ENCODE results near the gene TRPM6.
"Not testable (repeated sequence)": the region's sequence is repeated elsewhere in the genome, so short reads cannot be mapped to it uniquely, and the experiment has no call there.

TRPM6 gene

DNA sequence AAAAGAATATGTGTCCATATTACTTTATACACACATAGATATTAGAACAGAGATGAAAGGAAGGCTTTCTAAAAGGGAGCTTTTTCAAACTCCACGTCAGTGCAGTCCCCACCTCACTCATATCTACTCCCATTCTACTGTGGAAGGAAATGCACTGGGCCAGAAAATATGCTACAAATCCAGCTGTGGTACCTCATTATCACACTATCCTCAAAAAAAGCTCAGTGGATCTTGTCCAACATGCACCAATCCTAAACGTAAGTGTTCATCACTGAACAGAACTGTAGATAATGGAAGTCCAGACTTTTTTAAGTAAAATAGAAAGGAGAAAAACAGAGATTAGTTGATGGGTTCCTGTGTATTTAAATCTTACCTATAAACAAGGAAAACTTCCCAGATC, 27.9 kb downstream of the TRPM6 start:
- DNase-seq (ENCODE audit: low read depth in 2 of 2): no peak

DNA sequence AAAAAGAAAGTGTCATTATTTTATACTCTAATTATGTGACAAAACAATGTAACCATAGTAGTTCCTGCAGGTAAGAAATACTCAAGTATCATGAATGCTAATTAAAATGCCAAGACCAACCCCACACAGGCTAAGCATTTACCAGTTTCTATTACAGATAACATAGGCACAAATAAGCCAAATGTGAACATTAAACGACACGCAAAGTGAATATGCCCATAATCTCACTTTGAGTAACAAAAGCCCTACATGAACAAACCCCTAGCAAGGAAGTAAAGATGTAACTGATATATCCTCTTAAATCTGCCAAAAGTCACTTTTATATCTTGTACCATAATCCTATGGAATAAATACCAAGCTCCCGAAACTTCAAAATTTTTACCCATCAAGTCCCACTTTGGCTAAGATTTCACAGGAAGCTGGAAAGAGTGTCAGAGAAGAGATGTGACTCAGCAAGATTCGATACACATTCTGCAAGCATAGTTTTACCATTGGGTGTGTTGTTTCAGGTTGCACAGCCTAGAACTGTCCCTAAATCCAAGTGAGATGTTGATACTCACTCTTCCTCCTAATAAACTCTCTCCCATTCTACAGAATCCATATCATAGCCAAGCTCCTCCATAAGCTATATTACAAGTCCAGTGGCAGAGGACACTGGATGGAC, 28.8 kb downstream of the TRPM6 start:
- no peak for DNase-seq (ENCODE audit: low read depth in 2 of 2)

DNA sequence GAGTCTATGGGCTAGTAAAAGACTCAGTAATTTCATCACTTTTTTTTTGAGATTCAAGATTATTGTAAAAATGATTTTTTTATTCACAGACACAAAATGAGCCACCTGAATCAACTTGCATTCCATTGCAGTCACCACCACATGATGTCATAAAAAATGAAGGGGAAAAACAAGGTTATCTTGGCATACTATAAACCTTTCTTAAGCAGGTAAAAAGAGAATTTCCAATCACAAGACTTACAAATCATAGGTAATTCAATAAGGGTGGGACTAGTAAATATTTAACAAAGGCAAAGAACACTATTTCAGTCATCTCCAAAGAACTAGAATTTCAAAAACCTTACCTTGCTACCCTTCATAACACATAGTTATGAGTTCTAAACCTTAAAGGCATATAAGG, 30.7 kb downstream of the TRPM6 start:
- DNase-seq (ENCODE audit: low read depth in 2 of 2): no peak

DNA sequence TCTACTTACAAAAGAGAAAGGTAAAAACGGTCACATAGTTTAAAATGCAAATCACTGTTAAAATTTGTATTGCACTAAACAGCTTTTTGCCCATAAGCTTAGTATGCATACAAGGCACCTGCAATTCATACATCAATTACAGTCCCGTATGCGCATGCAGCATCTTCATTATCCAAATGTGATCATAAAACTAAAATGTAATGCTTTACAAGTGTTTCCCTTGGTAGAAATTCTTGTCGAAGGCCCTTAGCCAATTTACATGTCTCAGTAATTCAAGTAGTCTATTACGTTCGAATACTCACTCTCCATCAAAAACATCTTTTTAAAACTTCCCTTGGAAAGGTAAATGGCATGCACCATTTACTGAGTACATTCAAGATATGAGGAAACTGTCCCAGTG, 32.6 kb downstream of the TRPM6 start:
- DNase-seq (ENCODE audit: low read depth in 2 of 2): no peak

DNA sequence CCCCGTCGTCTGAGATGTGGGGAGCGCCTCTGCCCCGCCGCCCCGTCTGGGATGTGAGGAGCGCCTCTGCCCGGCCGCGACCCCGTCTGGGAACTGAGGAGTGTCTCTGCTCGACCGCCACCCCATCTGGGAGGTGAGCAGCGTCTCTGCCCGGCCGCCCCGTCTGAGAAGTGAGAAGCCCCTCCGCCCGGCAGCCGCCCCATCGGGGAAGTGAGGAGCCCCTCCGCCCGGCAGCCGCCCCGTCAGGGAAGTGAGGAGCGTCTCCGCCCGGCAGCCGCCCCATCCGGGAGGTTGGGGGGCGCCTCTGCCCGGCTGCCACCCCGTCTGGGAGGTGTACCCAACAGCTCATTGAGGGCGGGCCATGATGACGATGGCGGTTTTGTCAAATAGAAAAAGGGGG, 34.7 kb downstream of the TRPM6 start:
- DNase-seq (ENCODE audit: low read depth in 2 of 2): not testable (repeated sequence)

DNA sequence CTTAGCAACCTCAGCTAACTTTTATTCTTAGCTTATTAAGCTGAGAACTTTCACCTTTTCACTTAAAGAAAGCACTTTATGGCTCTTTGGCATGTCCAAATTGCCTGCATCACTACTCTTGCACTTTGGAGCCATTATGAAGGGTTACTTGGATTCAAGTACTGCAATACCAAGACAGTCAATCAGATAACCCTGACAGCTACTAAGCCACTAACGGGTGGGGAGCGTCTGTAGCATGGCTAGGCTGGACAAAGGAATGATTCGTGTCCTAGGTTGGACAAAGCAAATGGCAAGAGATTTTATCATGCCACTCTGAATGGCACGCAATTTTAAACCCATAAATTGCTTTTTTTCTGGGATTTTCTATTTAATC, 39.6 kb downstream of the TRPM6 start:
- no peak for DNase-seq (ENCODE audit: low read depth in 2 of 2)

DNA sequence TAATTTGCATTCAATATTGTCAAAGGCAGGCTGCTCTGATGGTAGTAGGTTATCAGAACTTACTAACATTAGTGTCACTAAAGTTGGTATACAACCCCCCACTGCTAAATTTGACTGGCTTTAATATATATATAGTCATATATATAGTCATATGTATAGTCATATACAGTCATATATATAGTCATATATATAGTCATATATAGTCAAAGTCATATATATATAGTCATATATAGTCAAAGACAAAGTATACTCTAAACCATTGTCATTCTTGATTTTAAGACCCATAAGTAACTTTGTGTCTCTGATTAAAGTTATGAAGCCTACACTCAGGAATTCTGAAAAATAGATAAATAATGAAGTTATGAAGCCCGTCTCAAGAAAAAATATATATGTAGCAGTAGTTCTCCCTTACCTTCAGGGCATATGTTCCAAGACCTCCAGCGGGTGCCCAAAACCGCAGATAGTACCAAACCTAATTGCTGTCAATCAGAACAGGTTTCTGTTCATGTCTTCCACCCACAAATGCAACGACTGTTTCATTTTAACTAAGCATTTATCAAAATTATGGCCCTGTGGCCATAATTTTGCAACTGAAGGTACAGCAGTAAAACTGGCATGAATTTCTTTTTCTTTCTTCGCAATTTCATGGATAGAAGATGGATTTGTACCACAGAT, 40.1 kb downstream of the TRPM6 start:
- DNase-seq (ENCODE audit: low read depth in 2 of 2): no peak

DNA sequence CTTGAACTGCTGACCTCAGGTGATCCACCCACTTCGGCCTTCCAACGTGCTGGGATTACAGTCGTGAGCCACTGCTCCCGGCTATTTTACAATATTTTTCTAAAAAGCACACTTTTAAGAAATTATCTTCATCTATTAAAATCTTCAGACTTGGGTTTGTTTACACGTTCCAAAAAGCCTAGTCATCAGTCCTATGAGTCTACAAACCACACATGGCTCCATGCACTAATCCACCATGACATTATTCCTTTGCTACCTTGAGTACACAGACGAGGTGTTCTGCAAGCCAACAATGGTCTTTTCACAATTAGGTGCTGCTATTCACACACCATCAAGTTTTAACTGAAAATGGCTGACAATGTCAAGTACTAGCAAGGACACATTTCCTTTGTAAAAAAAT, 41.0 kb downstream of the TRPM6 start:
- no peak for DNase-seq (ENCODE audit: low read depth in 2 of 2)

DNA sequence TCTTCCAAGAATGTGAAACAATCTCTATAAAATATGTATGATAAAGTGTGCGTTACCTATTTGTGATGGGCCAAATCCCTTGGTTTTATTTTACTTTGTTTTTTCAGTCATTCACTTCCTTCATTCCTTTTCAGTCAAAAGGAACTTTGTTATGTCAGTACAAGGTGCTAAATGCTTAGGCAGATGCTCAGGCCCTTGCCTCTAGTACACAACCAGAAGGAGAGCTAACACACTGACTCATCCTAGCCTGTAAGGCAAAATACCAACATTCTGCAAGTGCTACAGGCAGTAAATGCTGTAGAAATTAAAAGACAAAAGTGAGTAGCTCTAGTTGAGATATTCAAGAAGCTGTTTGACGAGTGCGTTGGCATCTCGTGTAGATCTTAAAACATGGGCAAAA, 49.4 kb downstream of the TRPM6 start:
- DNase-seq (ENCODE audit: low read depth in 2 of 2): no peak

DNA sequence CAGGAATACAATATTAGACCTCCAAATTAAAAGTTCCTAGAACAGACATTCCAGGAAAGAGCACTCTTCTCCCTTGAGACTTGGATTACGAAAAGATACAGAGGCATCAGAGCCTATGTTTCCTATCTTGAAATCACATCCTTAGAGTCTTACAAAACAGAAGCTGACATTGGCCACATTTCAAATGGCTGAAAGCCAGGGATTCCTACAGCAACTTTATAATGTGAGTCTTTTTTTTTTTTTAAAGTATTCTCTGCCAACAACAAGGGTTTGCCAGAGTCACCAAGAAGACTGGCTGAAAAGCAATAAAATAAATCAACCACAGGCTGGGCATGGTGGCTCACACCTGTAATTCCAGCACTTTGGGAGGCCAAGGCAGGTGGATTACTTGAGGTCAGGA, 63.1 kb downstream of the TRPM6 start:
- DNase-seq (ENCODE audit: low read depth in 2 of 2): no peak

DNA sequence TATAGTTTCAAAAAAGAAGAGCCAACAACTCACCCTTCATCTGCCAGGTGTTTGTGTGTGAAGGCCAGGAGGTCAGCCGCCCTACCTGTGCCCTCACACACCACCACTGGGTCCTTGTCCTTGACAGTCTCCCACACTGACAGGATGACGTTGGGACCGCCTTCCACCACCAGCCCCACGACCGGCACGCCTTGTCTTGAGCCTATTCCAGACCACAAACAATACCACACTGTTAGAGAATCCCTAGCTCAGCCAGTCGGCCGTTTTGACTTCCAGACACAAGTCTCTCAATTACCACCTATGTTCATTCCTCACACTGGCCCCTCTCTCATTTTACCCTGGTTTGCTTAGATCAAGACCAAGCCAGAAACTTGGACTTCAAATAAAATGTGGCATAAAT, 66.1 kb downstream of the TRPM6 start:
- no peak for DNase-seq (ENCODE audit: low read depth in 2 of 2)

DNA sequence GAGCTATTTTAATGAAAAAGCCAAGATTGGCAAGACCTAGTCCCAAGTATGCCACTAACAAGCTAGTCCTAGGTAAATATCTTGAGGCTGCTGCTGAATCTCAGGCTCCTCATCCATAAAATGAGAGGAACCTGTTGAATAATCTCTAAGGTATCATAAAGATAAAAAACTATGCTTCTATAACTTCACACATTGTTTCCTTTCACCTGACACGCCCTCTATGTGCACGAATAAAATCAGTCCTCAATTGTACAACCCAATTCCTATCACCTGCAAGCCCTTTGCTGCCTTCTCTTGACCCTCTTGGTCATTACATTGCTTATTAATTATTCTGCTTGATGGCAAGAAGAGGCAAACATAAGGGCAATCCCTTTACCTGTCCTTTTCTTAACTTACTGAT, 69.9 kb downstream of the TRPM6 start:
- DNase-seq (ENCODE audit: low read depth in 2 of 2): no peak

DNA sequence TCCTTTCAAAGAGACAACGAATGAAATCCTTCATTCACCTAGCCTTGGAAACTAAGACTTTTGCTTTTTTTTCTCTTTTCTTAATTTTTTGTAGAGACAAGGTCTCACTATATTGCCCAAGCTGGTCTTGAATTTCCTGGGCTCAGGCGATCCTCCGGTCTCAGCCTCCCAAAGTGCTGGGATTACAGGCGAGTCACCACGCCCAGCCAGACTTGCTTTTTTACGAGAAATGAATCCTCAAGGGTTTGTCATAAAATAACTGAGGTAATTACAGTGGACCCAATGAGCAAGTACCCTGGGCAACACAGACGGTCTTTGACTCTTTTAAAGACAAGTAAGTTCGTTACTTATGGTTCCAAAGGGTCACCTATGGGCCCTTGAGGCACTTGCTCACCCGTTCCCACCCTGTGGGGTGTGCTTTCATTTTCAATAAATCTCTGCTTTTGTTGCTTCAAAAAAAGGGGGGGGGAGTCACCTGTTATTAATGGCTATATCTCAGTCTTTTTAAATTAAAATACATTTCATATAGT, 70.4 kb downstream of the TRPM6 start:
- DNase-seq (ENCODE audit: low read depth in 2 of 2): no peak

DNA sequence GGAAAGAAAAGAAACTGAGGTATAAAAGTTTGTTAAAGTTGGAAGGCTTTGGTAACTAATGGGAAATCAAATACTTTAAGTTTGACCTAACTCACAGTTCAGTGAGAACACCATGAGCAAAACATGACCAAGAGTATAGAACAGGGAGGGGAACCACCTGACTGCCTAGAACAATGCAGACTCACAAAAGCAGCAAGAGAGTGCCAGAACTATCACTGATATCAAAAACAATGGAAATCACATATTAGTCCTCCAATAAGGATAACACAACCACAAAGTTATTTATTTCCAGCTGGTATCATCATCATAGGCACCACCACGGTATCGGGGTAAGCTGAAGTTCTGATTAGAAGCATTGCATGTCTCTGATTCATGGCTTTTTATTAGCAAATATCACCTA, 77.5 kb downstream of the TRPM6 start:
- DNase-seq (ENCODE audit: low read depth in 2 of 2): no peak

DNA sequence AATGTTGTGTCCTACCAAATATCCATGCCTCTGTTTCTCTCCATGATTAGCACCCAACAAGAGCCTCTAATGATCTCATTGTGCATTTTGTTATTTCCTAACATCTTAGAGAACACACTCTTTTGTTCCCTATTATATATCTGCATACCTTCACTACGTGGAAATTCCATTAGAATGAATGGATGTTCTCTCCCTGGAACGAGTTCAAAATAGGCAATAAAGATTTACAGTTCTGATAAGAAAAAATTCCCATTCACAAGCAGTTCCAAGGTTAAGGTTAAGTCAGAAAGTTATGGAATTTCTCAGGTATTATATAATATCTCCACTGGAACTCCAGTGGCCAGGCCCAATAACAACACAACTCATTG, 83.7 kb downstream of the TRPM6 start:
- no peak for DNase-seq (ENCODE audit: low read depth in 2 of 2)

DNA sequence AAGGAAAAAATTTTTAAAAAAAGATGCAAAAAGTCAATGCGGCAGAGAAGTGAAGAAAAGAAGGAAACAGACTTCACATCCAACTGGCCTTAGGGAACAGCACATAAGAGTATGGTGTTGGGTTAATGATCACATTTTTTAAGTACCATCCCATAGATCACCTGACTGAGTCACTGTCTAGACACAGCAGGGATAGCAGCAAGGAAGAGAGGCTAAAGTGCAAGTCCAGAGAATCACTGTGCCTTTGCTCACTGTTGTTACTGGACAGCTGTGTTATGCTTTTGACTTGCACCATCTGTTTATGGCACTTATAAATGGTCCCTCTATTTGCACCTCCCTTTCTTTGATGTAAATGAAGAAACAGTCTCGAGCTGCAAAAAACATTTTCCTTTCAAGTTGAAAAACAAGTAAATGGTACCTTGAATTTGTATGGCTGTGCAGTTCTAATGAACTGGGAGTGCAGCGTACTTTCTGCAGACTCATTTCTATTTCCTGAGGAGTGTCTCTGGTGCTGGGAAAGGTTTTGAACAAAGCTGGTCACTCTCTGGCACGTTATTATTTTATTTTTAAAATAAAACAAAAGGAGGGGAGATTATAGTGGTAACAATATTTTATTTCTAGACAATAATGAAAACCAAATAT, 84.2 kb downstream of the TRPM6 start:
- no peak for DNase-seq (ENCODE audit: low read depth in 2 of 2)

DNA sequence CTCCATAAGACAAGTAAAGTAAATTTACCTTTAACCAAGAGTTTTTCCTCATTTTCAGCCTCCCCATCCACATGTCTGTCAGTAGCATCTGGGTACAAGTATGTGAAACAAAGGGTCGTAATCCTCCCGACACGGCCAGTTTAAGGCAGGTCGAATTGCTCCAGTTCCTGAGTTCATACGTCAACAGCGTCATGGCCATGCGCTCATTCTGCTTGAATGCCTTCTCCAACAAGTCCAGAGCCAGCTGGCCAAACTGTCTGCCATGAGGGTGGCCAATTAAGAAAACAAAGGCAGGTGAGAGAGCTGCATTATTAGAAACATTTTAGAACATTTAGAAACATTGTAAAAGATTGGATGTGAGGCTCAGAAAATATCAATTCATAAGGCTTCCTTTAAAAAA, 87.5 kb downstream of the TRPM6 start:
- no peak for DNase-seq (ENCODE audit: low read depth in 2 of 2)

DNA sequence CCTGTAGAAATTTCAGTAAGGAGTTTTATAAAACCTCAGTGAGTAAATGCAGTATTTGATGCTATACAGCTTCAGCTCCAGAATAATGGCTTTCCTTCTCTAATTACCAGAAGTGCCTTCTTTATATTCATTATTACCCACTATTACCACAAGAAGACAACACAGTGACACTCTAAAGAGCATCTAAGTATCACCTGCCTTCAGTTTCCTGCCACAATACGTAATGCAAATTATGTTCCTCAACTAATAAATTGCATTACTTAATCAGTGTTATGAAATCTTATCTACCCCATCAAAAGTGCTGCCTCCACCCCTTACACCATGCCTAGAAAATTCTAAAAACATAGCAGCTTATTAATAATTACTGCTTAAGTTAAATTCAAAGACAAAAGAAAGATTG, 91.9 kb downstream of the TRPM6 start:
- no peak for DNase-seq (ENCODE audit: low read depth in 2 of 2)

DNA sequence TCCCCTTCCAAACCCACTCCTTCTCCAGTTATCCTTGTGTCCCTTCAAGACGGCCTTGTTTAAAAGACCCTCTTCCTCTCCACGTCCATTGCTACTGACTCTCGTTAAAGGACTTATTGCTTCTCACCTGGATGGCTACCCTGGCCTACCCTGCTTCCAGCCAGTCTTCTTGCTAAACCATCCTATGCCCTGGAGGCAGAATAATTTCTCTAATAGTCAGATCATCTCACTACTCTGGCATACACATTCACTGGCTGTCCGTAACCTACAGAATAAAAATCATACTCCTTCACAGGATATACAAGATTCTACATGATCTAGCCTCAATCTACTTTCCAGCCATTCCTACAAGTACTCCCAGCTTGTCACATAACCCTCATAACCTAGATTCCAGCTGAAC, 92.6 kb downstream of the TRPM6 start:
- no peak for DNase-seq (ENCODE audit: low read depth in 2 of 2)

DNA sequence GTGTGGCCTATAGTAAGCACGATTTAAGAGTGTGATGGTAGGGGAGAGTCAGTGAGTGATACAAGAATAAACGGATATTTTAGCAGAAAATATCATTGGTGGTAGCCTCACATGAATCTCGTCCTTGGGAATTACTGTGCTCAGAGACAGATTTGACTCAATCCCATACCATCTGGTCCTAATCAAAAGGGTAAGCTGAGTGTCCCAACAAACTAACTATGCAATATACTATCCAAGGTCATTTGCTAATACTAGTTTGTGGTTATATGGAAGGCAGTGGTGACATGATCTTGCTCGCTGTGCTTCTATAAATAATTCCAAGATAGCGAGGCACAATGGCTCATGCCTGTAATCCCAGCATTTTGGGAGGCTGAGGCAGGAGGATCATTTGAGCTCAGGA, 103.2 kb downstream of the TRPM6 start:
- no peak for DNase-seq (ENCODE audit: low read depth in 2 of 2)

DNA sequence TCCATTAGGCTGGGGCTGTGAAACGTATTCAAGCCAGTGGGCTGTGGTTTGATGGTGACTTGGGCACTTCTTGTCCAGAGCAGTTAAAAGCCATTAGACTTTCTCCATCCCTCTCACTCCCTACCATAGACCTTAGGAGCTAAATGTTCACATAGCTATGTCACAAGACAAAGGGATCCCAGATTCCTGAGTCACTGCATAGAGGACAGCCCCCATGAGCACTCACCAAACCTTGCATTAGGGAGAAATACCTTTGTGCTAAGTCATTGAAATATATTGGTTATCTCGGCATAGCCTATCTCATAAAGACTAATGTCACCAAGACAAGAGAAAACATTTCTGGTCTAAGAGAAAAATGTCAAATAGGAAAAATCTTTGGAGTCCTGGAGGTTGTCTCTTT, 104.3 kb downstream of the TRPM6 start:
- no peak for DNase-seq (ENCODE audit: low read depth in 2 of 2)

DNA sequence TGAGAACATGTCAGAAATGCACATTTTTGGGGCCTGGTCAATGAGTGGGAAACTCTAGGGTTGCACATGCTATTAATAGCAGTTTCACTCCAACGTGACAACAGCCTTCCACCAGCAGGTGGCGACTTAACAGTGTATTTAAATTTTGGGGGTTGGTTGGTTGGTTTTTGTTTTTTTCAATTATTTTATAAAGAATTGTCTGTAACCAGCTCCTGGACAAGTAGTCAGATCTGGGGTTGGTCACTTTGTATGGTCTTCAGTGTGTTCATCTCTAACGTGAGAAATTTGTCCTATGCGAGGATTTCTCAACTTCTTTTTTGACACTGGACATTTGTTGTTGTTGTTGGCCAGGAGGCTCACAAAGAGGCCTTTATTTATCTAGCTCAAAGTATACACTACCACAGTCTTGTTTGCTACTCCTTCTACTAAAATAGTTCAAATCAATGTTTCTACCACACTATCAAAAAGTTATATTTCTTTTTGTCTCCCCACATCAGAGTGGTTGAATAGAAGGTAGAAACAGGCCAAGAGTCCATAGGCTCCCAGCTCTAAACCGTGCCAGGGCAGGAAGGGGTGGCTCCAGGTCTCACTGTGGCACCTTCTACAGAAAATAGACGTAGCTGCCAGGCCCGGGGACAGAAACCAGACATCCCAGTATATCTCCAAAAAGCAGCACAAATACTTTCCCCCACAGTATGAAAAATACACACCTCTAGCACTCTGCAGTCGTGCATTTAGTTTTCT, 110.4 kb downstream of the TRPM6 start:
- DNase-seq (ENCODE audit: low read depth in 2 of 2): peak; percentile 24 to 25

DNA sequence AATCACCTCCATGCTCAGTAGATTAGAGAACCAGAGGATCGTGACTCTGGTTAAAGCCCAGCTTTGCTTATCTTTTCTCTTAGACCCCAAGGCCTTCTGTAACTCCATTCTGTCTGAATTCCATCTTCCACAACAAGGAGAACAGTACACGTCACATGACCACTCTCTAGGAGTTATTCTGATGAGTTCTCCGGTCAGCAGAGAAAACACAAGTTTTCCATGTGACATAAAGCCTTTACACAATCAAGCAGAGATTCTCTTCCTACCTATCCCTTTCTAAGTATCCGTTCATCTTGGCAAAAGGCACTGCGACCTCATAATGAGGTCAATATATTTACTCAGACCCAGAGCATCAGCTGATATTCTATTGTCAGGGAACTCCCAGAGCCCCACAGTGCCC, 112.3 kb downstream of the TRPM6 start:
- no peak for DNase-seq (ENCODE audit: low read depth in 2 of 2)
